ENCODE results near the gene GALNTL6.

GALNTL6 gene

GRCh38 chr4:172207258-172207657 lies 394.1 kb downstream of the GALNTL6 start:
- DNase-seq (ENCODE audit: low read depth in 2 of 2) = no peak

GRCh38 chr4:172207886-172208285 lies 394.7 kb downstream of the GALNTL6 start:
- no peak for DNase-seq (ENCODE audit: low read depth in 2 of 2)

GRCh38 chr4:172220679-172221078 lies 407.5 kb downstream of the GALNTL6 start:
- DNase-seq (ENCODE audit: low read depth in 2 of 2) = no peak

- no peak for DNase-seq (ENCODE audit: low read depth in 2 of 2)
Observed at GRCh38 chr4:172225457-172225856, 412.3 kb downstream of the GALNTL6 start.

- DNase-seq (ENCODE audit: low read depth in 2 of 2) = no peak
Observed at GRCh38 chr4:172232966-172233365, 419.8 kb downstream of the GALNTL6 start.

- DNase-seq (ENCODE audit: low read depth in 2 of 2) = no peak
Observed at GRCh38 chr4:172243551-172243950, 430.3 kb downstream of the GALNTL6 start.

GRCh38 chr4:172245516-172245915 lies 432.3 kb downstream of the GALNTL6 start:
- no peak for DNase-seq (ENCODE audit: low read depth in 2 of 2)

GRCh38 chr4:172253409-172253808 lies 440.2 kb downstream of the GALNTL6 start:
- no peak for DNase-seq (ENCODE audit: low read depth in 2 of 2)

- no peak for DNase-seq (ENCODE audit: low read depth in 2 of 2)
Observed at GRCh38 chr4:172256820-172257219, 443.6 kb downstream of the GALNTL6 start.

- no peak for DNase-seq (ENCODE audit: low read depth in 2 of 2)
Observed at GRCh38 chr4:172270397-172270796, 457.2 kb downstream of the GALNTL6 start.

GRCh38 chr4:172287117-172287516 lies 473.9 kb downstream of the GALNTL6 start:
- DNase-seq (ENCODE audit: low read depth in 2 of 2) = no peak

GRCh38 chr4:172305698-172306097 lies 492.5 kb downstream of the GALNTL6 start:
- no peak for DNase-seq (ENCODE audit: low read depth in 2 of 2)

- no peak for DNase-seq (ENCODE audit: low read depth in 2 of 2)
Observed at GRCh38 chr4:172308078-172308477, 494.9 kb downstream of the GALNTL6 start.

GRCh38 chr4:172311682-172312081 lies 498.5 kb downstream of the GALNTL6 start:
- DNase-seq (ENCODE audit: low read depth in 2 of 2) = no peak

GRCh38 chr4:172323288-172323687 lies 510.1 kb downstream of the GALNTL6 start:
- DNase-seq (ENCODE audit: low read depth in 2 of 2) = no peak

GRCh38 chr4:172344308-172344938 lies 531.2 kb downstream of the GALNTL6 start:
- no peak for DNase-seq (ENCODE audit: low read depth in 2 of 2)

- DNase-seq (ENCODE audit: low read depth in 2 of 2) = no peak
Observed at GRCh38 chr4:172348426-172348825, 535.2 kb downstream of the GALNTL6 start.

- DNase-seq (ENCODE audit: low read depth in 2 of 2) = no peak
Observed at GRCh38 chr4:172352356-172352755, 539.2 kb downstream of the GALNTL6 start.

- no peak for DNase-seq (ENCODE audit: low read depth in 2 of 2)
Observed at GRCh38 chr4:172356016-172356415, 542.8 kb downstream of the GALNTL6 start.

- DNase-seq (ENCODE audit: low read depth in 2 of 2) = no peak
Observed at GRCh38 chr4:172357006-172357540, 543.9 kb downstream of the GALNTL6 start.

- DNase-seq (ENCODE audit: low read depth in 2 of 2) = no peak
Observed at GRCh38 chr4:172362569-172362968, 549.4 kb downstream of the GALNTL6 start.

GRCh38 chr4:172369471-172369959 lies 556.3 kb downstream of the GALNTL6 start:
- no peak for DNase-seq (ENCODE audit: low read depth in 2 of 2)

- DNase-seq (ENCODE audit: low read depth in 2 of 2) = no peak
Observed at GRCh38 chr4:172377486-172378140, 564.4 kb downstream of the GALNTL6 start.

Measured in stimulated activated CD4-positive, alpha-beta T cell treated with anti-CD3 and anti-CD28 coated beads, Interleukin-12 subunit alpha, Interleukin-12 subunit beta, amount 100 ng/mL, for 24 hours (primary cell).